SIG-M5 (cell line): Measurements from ENCODE around the gene CLSTN1.

Experiments used
- DNase-seq: peaks from one replicate; lab custom pipeline; 2025; lab: John Stamatoyannopoulos, UW

Gene CLSTN1

GRCh38 chr1:9711466-9712020 lies 112.2 kb downstream of the CLSTN1 start:
- DNase-seq: no peak

DNA sequence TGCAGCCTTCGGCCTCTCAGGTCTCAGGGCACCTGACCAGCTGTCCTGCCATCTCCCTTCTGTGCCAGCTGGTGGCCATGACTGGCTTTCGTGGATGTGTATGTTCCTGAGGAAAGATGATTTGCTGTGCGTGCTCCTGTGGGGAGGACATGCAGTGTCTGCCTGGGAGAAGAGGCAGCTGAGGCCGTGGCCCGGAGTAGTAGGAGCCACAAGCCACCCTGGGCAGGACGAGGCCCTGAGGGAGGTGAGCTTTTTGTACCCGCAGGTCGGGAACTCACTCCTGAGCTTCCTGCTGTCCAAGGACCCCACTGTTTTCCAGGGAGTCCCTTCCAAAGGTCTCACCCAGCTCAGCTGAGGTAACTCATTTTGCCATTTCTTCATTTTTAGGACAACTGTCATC lies 113.7 kb downstream of the CLSTN1 start:
- no peak for DNase-seq

- DNase-seq: no peak
Observed at GRCh38 chr1:9706178-9706577, 117.6 kb downstream of the CLSTN1 start.

GRCh38 chr1:9705337-9706093 lies 118.2 kb downstream of the CLSTN1 start:
- DNase-seq: no peak

DNA sequence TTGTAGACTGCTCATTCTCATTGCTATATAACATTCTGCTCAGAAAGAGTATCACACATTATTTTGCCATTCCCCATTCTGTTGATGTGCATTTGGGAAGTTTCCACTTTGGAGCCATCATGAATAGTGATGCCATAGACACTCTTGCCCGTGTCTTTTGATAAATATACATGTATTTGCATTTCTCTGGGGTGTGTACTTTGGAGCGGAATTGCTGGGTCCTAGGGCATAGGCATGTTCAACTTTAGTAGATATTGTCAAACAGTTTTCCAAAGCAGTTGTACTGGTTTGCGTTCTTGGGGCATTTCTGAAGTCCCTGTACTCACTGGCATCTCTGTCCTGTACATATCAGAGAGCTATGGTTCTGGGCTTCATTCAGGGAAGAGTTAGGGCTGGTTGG lies 120.1 kb downstream of the CLSTN1 start:
- no peak for DNase-seq

- no peak for DNase-seq
Observed at GRCh38 chr1:9703165-9703509, 120.6 kb downstream of the CLSTN1 start.

DNA sequence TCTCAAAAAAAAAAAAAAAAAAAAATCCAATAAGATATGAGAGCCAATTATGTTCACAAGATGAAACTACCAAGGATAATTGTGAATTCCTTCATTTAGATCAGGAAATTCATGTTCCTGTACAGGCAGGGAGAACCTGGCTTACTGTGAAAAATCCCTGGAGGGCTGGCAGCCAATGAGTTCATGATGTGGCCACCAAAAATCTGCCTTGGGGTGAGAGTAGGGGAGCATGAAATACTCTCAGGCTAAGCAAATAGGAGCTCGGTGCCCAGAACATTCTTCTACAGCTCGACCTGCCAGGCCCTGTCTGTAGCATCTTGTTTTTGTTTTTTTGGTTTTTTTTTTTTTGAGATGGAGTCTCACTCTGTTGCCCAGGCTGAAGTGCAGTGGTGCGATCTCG lies 122.1 kb downstream of the CLSTN1 start:
- no peak for DNase-seq

DNA sequence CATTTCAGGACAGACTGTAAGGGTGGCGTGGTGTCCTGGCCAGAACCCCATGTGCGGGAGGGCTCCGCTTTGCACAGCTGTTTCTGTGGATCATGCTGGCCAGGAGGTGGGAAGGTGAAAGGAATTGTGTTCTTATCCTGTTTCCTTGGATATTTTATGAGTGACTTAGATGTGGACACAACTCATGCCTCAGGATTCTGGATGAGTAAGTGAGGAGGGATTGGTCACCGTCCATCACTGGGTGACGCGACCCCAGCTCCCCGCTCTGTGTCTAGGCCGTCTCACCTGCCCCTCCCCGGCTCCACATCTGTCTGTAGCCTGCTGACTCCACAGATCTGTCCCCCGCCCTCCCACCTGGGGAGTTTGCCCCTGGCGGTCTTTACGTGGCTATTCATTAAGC lies 123.4 kb downstream of the CLSTN1 start:
- DNase-seq: no peak

GRCh38 chr1:9699361-9699760 lies 124.4 kb downstream of the CLSTN1 start:
- no peak for DNase-seq

- no peak for DNase-seq
Observed at GRCh38 chr1:9696793-9697192, 127.0 kb downstream of the CLSTN1 start.

DNA sequence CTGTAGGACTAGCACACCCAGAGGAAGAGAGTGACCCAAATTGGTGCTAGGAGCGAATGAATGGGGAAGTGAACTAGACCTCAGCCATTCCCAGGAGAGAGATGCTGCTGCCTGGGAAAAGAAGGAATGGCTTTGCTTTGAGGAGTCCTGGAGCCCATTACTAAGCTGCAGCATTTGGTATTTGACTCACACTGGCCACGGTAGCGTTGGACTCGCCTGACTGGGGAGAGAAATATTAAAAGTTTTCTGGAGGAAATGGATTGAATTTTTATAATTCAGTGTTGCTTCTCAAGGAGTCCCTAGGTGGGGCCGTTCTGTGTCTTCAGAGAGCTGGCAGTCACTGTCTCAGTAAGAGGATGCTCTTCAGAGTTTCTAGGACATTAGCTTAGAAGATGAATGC lies 132.1 kb downstream of the CLSTN1 start:
- no peak for DNase-seq

- DNase-seq: no peak
Observed at GRCh38 chr1:9691108-9691445, 132.7 kb downstream of the CLSTN1 start.

- no peak for DNase-seq
Observed at GRCh38 chr1:9690440-9691107, 133.2 kb downstream of the CLSTN1 start.

DNA sequence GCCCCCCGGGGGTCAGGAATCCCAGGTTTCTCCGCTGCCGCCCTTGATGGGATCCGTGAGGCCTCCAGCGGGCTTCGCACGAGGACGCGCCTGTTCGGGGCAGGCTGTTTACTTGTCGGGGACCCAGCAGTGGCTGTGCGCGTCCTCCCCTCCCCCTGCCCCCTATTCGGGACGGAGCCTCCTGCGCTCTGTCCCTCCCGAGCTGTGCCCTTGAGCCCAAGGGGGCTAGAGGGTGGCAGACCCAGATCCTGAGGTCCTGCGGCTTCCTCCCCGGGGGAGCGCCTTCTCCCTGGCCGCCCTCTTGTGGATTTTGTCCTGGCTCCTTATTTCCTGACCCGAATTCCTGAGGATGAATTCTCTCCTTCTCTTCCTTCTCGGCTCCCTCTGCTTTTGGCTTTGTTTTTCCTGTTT lies 133.8 kb downstream of the CLSTN1 start:
- DNase-seq: no peak

DNA sequence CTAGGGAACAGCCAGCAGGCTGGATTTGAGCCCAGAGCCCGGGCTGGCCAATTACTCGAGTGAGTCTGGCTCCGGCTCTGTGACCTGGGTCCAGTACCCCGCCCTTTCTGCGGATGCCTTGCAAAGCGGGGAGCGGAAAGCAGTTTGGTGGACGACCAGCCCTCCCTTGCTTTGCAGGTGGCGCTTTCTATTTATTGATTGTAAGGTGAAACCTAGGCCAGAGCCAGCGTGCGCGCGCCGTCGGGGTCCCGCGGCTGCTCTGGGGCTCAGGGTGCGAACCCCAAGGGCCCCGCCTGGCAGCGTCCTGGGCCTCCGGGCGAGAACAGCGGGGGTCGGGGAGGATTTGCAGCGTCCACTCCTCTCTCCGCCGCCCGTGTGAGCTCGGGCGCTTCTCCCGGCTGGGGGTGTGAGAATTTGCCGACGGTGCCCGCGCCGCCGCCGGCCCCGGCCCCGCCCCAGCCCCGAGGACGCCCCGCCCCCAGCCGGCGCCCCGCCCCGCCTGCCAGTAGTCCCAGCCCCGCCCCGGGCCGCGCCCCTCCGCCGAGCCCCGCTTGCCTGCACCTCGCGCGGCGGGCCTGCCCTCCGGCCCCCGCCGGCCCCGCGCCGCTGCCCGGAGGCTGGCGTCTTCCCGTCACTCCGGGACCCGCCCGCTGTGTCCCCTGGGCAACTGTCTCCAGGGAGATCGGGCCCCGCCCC lies 134.6 kb downstream of the CLSTN1 start:
- no peak for DNase-seq

DNA sequence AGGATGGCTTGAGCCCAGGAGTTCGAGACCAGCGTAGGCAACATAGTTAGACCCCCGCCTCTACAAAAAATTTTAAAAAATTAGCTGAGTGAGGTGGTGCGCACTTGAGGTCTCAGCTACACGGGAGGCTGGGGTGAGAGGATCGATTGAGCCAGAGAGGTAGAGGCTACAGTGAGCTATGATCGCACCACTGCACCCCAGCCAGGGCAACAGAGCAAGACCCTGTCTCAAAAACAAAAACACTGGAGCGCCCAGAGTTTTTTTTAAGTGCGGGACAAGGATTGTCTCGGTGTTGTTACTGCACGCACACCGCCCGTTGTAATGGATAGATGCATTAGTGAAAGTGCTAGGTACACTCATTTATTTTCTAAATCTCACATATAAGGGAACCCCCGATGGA lies 135.2 kb downstream of the CLSTN1 start:
- DNase-seq: no peak

DNA sequence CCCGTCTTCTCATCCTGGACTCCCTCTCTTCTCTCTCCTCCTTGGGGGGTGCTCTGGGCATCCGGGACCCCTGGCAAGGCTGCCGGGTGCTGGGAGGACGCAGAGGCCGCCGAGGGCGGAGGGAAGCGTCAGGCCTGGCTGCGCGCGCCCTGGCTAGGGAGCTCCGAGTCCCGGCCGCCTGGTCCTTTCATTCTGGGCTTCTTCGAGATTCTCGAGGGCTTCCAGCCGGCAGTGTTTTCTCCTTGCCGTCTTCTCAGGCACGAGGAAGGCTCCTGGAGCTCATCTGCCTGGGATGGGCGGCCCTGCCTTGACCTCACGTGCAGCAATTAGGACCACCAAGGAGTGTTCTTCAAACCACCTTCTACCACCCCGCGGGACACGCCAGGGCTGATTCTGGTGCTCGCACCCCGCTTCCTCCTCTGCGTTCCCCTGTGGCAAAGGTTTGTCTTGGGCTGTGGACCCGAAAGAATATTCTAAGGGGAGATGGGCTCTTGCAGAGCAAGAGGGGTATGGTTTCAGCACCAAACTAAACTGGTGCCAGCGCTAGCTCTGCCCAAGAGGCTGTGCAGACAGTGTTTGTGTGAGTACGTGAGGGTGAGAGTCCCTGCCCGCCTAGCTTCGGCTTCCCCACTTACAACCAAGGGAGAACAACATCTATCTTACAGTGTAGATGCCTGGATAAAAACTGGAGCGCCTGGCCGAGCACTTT lies 135.7 kb downstream of the CLSTN1 start:
- no peak for DNase-seq

GRCh38 chr1:9687120-9687873 lies 136.5 kb downstream of the CLSTN1 start:
- DNase-seq: no peak

DNA sequence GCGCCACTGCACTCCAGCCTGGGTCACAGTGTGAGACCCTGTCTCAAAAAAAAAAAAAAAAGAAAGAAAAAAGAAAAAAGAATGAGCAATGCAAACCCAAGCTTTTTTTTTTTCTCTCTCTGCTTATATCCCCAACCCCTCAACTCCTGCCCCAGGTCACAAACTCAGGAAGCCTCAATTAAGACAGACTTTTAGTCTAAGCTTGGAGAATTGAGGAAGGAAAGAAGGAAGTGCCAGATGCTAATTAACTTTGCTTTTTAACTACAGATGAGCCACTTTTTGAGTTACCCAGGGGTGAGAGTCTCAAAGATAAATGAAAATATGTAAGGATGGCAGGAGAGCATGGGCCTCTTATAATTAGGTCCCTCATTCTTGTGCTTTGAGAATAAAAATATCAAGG lies 139.0 kb downstream of the CLSTN1 start:
- no peak for DNase-seq

DNA sequence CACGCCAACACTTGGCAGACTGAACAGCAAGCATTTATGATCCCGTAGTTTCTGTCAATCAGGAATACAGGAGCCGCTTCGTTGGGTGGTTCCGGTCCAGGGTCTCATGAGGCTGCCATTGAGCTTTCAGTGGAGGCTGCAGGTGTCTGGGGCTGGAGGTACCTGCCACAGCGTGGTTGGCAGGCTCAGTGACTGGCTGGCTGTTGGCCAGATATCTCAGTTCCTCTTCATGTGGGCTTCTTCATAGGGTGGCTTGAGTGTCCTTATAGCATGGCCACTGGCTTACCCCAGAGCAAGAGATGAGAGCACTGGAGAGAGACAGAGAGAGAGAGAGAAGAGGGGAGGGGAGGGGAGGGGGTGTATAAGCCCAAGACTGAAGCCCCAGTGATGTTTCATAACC lies 142.9 kb downstream of the CLSTN1 start:
- no peak for DNase-seq

GRCh38 chr1:9680091-9680490 lies 143.7 kb downstream of the CLSTN1 start:
- DNase-seq: no peak
